GM12878 (cell line): ENCODE data around the gene UBXN11.

Source experiments
- TCF12 ChIP-seq: IDR thresholded peaks from 2 replicates; pipeline ENCODE4 v1.6.1; 2011; ENCODE audit warnings: low read depth, mild to moderate bottlenecking, low read length
- TF ChIP-seq, protein P1 (sequence below): fragments of 450-650 bp; IDR thresholded peaks from 2 replicates; pipeline ENCODE4 v1.6.1; 2017; ENCODE audit warnings: mild to moderate bottlenecking
- TF ChIP-seq, protein P2 (sequence below), 3 experiments: IDR thresholded peaks in 2 of 3; conservative IDR thresholded peaks in 1 of 3; 2 replicates each; pipeline ENCODE4 v1.5.1; 2011; ENCODE audit warnings: low read depth in 3 of 3, low read length in 3 of 3, mild to moderate bottlenecking in 3 of 3, control low read depth in 2 of 3, moderate library complexity in 2 of 3, inconsistent platforms in 1 of 3, mixed read lengths in 1 of 3; ENCODE audit not compliant: control insufficient read depth in 2 of 3, insufficient read depth in 1 of 3; ENCODE audit errors: extremely low read depth in 1 of 3

DNA sequence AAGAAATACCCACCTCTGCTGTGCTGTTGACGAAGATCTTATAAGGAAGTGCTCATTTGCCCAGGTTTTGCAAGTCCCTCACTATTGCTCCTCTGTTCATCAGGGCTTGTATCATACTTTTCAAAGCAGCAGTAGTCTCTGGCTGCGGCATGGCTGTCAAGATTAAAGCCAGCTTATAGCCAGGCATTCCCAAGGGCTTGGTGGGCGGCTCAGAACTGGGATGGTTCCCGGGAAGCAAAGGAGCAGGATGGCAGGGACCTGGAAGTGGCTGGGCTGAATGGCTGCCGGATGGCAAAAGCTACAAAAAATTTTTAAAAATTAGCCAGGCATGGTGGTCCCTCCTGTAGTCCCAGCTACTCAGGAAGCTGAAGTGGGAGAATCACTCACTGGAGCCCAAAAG lies 43.2 kb downstream of the UBXN11 start:
- no peak for TF ChIP-seq TCF12
- TF ChIP-seq, protein P1, sequence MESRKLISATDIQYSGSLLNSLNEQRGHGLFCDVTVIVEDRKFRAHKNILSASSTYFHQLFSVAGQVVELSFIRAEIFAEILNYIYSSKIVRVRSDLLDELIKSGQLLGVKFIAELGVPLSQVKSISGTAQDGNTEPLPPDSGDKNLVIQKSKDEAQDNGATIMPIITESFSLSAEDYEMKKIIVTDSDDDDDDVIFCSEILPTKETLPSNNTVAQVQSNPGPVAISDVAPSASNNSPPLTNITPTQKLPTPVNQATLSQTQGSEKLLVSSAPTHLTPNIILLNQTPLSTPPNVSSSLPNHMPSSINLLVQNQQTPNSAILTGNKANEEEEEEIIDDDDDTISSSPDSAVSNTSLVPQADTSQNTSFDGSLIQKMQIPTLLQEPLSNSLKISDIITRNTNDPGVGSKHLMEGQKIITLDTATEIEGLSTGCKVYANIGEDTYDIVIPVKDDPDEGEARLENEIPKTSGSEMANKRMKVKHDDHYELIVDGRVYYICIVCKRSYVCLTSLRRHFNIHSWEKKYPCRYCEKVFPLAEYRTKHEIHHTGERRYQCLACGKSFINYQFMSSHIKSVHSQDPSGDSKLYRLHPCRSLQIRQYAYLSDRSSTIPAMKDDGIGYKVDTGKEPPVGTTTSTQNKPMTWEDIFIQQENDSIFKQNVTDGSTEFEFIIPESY: no peak
- TF ChIP-seq, protein P2, sequence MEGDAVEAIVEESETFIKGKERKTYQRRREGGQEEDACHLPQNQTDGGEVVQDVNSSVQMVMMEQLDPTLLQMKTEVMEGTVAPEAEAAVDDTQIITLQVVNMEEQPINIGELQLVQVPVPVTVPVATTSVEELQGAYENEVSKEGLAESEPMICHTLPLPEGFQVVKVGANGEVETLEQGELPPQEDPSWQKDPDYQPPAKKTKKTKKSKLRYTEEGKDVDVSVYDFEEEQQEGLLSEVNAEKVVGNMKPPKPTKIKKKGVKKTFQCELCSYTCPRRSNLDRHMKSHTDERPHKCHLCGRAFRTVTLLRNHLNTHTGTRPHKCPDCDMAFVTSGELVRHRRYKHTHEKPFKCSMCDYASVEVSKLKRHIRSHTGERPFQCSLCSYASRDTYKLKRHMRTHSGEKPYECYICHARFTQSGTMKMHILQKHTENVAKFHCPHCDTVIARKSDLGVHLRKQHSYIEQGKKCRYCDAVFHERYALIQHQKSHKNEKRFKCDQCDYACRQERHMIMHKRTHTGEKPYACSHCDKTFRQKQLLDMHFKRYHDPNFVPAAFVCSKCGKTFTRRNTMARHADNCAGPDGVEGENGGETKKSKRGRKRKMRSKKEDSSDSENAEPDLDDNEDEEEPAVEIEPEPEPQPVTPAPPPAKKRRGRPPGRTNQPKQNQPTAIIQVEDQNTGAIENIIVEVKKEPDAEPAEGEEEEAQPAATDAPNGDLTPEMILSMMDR (IDR thresholded peaks at IDR 0.05 in 2 of 3, conservative IDR thresholded peaks at IDR 0.05 in 1 of 3; ENCODE audit: control insufficient read depth in 2 of 3, extremely low read depth in 1 of 3, insufficient read depth in 1 of 3, low read depth in 3 of 3, low read length in 3 of 3): no peak
